ENCODE results near the gene PRG2. TPM values are rescaled to one million over a fixed set of nuclear protein-coding genes. Genes with fewer than 3 reads are reported as not detected.

Gene PRG2
- polyA plus RNA-seq, 4 donors = 0.62 to 2.4 (median 1.3) TPM

- no peak for DNase-seq (ENCODE audit: low read depth in 4 of 4, low spot score in 3 of 4)
These were observed 7.0 kb upstream of the PRG2 start for GRCh38 chr11:57397394-57397990.

DNA sequence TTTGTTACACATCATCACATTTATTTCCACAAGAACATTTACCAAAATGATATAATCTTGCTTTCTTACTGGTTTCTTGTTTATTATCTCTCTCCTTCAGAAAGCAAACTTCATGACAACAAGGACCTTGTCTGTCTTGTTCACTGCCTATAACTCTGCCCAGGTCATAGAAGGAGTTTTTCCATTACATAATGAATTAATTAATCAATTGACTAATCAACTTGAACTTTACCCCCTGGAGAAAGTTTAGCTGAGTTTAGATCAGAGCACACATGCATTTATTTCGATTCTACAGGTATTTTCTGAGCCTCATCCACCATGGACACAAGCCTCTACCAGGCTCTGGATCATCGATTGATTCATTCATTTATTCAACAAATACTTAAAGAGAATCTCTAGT, 6.3 kb upstream of the PRG2 start:
- no peak for DNase-seq (ENCODE audit: low read depth in 4 of 4, low spot score in 3 of 4)

- no peak for DNase-seq (ENCODE audit: low read depth in 4 of 4, low spot score in 3 of 4)
These were observed 5.6 kb upstream of the PRG2 start for GRCh38 chr11:57395905-57396623.

GRCh38 chr11:57394203-57394965, 3.9 kb upstream of the PRG2 start:
- DNase-seq (ENCODE audit: low read depth in 4 of 4, low spot score in 3 of 4) = no peak

DNA sequence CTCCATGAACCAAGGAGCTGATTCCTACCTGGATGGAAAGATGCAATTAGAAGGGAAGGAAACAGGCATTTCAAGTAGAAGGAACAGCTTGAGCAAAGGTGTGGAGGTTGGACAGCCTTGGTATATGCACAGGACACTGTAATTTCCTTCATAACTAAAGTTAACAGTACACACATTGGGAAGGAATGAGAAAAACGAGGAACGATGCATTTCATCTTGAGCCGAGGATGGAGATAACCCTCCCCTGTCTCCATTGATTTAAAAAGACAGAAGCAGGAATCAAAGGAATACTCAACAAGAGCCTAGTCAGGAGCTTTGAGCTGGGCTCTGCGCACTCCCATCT, 2.3 kb upstream of the PRG2 start:
- no peak for DNase-seq (ENCODE audit: low read depth in 4 of 4, low spot score in 3 of 4)

- DNase-seq (ENCODE audit: low read depth in 4 of 4, low spot score in 3 of 4) = no peak
These were observed 1.8 kb upstream of the PRG2 start for GRCh38 chr11:57392066-57392762.

DNA sequence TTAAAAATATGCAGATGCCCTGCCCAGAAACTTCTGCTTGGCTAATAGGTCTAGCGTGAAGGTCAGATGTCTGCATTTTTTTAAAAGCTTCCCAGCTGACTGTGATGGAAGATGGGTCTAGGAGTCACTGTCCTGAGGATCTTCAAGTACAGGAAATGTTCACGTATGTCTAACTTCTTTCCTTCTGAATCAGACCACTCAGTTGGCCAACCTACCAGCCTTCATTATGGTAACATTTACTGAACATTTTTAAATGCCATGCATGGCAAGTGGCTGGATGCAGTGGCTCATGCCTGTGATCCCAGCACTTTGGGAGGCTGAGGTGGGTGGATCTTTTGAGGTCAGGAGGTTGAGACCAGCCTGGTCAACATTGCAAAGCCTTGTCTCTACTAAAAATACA, 1.1 kb upstream of the PRG2 start:
- DNase-seq (ENCODE audit: low read depth in 4 of 4, low spot score in 3 of 4) = no peak

DNA sequence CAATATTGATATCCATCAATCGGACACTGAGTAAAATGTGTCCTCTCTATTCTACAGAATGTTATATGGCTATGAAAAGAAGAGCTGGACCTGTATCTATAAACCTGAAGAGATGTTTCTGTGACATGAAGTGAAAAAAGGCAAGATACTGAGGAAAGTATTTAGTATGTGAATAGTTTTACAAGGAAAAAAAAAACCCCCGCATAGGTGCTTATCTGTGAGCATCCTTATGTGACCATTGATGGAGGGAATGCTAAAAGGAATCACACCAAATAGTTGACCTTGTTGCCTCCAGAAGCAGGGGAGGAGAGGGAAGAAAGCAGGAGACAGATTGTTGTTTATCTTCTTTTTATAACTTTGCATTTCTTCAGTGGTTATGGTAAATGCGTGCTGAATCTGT, 661 bp upstream of the PRG2 start:
- no peak for DNase-seq (ENCODE audit: low read depth in 4 of 4, low spot score in 3 of 4)

GRCh38 chr11:57387289-57388030, 3.0 kb downstream of the PRG2 start:
- no peak for DNase-seq (ENCODE audit: low read depth in 4 of 4, low spot score in 3 of 4)

DNA sequence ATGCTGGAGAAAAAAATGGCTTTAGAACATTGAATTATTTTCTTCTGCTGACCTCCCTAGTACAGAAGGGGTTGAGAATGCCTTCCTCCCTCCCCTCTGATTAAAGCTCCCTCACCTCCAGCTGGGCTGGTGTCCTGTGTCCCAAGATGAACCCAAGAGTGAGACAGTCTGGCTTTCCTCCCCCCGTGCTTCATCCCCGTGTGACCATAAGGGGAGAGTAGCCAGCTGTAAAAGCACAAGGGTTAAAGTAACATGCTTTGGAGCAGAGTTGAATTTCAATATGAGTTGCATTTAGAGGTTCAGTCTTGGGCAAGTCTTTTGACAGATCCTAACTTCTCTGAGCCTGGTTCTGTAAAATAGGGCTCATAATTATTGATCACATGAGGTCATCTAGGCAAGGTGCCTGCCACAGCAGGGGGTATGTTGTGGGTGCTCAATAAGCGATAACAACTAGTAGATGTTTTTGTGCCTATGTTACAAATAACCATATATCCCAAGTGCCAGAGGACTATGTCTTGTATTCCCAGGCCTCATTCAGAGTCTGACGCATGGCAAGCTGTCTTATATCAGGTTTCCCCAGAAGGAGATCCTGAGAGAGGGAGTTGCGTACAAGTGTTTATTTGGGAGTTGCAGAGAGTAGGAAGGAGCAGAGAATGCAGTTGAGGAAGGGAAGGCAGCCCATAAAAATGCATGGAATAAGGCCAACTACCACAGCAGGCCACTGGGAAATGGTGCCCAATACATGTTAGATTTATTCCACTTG, 4.1 kb downstream of the PRG2 start:
- peak in 2 of 4 donors; percentile 15 to 18 for DNase-seq (ENCODE audit: low read depth in 4 of 4, low spot score in 3 of 4)

DNA sequence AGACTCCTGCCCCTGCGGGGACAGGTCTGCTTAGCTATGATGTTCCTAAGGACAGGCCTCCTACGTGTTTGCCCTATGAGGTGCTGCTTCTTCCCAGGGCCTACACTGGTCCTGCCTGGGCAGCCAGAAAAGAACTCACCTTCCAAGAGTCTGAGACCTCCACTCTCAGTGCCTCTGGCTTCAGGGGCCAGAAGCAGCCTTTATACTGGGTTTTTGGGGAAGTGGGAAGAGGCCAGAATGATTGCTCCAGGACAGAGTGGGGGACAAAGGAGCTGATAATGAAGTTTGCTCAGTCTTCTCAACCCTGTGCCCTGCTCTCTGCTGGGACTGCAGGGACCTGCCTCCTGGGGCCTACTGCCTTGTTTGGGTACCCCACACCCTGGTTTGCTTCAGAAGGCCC, 9.5 kb downstream of the PRG2 start, which contains the start of gene PRG3:
Gene PRG3, minus strand, starts transcription at position 176 of the 400 bp plus-strand sequence. CDS start 442 bp downstream, outside the sequence.
- DNase-seq (ENCODE audit: low read depth in 4 of 4, low spot score in 3 of 4) = no peak

DNA sequence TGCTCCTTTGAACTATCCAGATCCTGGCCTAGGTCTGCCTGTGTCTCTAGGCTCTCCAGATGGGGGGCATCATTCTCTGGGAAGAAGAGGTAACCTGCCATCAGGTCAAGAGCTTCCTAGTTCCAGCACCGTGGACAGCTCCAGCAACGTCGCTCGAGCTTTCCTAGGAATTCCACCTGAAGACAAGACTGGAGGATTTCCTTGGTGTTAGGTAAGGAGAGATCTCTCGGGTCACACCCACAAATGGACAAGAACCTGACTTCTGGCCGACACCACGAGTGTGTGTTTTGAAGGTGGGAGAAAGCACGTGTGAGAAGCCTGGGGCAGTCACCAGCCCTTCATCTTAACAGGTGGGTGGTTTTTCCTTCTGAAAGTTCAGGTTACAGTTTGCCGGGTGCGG, 10.7 kb downstream of the PRG2 start:
- peak in 3 of 4 donors; percentile 17 to 36 (median 26) for DNase-seq (ENCODE audit: low read depth in 4 of 4, low spot score in 3 of 4)

DNA sequence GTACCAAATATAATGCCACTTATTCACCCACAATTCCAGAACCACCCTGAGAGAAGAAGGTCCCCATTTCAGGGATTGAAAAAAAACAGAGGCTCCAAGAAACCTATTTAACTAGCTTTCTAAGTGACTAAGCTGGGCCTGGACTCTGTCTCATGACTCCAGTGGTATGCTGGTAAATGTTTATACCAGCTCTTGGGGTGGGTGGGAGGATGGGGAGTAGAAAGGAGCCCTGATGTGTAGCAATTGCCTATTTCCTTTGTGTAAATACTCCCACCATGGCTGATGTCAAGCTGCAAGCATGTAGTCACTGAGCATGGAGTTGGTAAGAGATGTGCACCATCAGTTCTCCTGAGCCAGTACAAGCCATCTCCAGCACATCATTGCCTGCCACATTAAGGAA, 12.3 kb downstream of the PRG2 start:
- no peak for DNase-seq (ENCODE audit: low read depth in 4 of 4, low spot score in 3 of 4)

DNA sequence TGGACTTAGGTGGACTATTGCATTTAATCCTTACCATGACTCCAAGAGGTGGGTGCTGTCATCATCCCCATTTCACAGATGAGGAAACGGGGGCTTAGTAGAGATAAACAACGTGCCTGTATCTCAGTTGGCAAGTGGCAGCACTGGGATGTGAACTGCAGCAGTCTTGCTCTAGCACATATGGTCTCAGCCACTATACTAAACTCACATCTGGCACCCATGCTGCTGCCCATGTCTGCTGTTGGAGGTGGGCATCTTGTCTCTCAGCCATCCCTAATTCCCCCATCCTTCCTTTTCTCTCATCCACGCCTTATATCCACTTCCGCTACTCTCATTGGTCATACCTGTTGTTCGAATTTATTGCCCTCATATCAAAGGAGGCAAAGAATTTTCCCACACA, 13.3 kb downstream of the PRG2 start:
- DNase-seq (ENCODE audit: low read depth in 4 of 4, low spot score in 3 of 4) = no peak

DNA sequence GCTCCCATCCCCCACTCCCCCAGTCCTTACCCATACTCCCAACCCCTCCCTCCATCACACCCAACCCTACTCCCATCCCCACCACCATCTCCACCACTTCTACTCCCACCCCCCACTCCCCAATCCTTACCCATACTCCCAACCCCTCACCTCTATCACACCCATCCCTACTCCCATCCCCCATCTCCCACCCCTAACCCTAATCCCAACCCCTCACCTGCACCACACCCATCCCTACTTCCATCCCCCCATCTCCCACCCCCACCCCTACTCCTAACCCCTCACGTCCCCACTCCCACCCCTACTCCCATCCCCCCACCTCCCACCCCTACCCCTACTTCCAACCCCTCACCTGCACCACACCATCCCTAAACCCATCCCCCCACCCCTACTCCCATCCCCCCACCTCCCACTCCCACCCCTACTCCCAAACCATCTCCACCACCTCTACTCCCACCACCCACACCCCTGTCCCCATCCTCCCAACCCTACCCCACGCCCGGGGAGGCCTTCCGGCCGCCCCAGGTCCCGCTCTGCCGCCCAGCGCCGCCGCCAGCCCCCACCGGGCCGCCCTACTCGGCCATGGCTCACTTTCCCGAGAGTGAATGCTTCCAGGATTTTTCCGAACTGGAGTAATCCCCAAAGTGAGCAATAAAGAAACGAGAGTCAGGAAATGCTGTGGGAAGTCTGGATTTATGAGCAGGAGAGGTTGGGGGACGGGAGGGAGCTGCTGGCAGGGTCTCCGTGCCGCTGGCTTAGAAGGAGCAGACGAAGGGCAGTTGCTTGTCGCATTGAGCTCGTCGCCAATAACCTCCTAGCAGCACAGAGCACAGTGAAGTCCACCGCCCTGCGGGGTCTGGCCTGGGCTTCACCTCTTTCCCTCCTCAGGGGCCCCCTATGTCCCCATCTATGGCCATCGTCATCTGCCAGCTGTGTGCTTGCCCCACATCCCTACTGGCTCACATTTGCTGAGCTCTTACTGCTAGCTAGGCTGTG, 14.1 kb downstream of the PRG2 start:
- no peak for DNase-seq (ENCODE audit: low read depth in 4 of 4, low spot score in 3 of 4)

GRCh38 chr11:57375490-57375889, 15.0 kb downstream of the PRG2 start:
- DNase-seq (ENCODE audit: low read depth in 4 of 4, low spot score in 3 of 4) = no peak

DNA sequence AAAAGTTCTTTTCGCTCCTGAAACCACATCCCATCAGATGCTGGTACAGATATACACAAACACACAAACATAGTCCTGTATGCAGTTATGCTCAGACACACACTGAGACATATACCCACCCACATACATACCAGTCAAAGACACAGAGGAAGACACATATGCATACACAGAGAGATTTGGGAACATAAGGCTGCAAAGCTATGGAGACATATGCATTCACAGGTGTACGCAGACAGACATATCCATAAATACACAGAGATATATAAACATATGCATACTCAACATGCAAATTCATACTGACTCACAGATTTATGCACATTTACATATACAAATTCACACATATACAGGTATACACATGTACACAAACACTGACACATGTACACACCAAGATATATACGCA, 15.5 kb downstream of the PRG2 start:
- DNase-seq (ENCODE audit: low read depth in 4 of 4, low spot score in 3 of 4) = no peak

GRCh38 chr11:57373146-57373545, 17.3 kb downstream of the PRG2 start:
- no peak for DNase-seq (ENCODE audit: low read depth in 4 of 4, low spot score in 3 of 4)

DNA sequence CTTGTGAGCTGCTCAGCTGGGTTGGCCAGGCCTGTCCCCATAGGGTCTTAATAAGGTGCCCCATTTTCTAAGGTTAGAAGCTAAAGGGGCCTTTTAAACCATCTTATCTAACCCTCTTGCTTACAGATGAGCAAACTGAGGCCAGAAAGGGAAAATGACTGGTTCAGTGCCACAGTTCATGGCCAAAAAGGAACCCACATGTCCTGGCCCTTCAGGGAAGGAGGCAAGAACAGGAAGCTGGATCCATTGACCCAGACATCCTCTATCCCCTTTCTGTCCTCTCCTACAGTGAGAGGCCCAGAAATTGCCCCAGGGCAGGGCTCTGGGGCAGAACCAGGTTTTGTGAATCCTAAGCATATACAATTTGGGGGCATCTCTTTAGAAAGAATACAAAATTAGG, 19.5 kb downstream of the PRG2 start:
- DNase-seq (ENCODE audit: low read depth in 4 of 4, low spot score in 3 of 4) = no peak
